ENCODE results near the gene GFM1. TPM values are rescaled to one million over a fixed set of nuclear protein-coding genes. Genes with fewer than 3 reads are reported as not detected.

Gene GFM1
- 10 to 100 TPM; 62.3 to 96.1 (median 66.1) TPM for total RNA-seq

GRCh38 chr3:158644345-158644908 lies at the start of gene GFM1:
TSS of gene GFM1 (plus strand) at chr3:158644527. CDS start at chr3:158644635, 108 bp downstream.
- Histone ChIP-seq H3K36me3 (peaks cover 0 to 8% of the 10 kb centered on the region in 2 donors), H3K27ac (peak within 1 kb of the TSS; percentile 42 to 77 (median 75)), H3K27me3 (no peaks in the 10 kb centered on the region), H3K9me3 (no peaks in the 10 kb centered on the region), H3K4me1 (peaks cover 6 to 7% of the 10 kb centered on the region in 2 donors), H3K4me3 (replicated peaks in 1 of 3) (peak within 1 kb of the TSS; percentile 65 to 80 (median 68))
- TF ChIP-seq CTCF (IDR thresholded peaks at IDR 0.05), result peak; percentile 7 to 96 (median 80)
- TF ChIP-seq POLR2A (IDR thresholded peaks at IDR 0.05), result peak in 1 of 2 donors; percentile 34
- DNase-seq, result peak; percentile 94 to 96
- intact Hi-C loops (cut with DNase I), result no loop called here
- 0% methylated on average over 33 to 39 of the region's 42 CpGs for WGBS, 2 donors

- TF ChIP-seq CTCF (IDR thresholded peaks at IDR 0.05), result no peak
- no peak for TF ChIP-seq POLR2A (IDR thresholded peaks at IDR 0.05)
- Histone ChIP-seq H3K9me3 (no peaks in the 10 kb centered on the region), H3K36me3 (no peaks in the 10 kb centered on the region), H3K4me3 (replicated peaks in 1 of 3) (no peak overlapping the region), H3K27me3 (no peaks in the 10 kb centered on the region), H3K27ac (no peak overlapping the region), H3K4me1 (no peaks in the 10 kb centered on the region)
- intact Hi-C loops (cut with DNase I), result no loop called here
- no peak for DNase-seq
- 90 to 96% methylated on average over 2 of the region's 2 CpGs for WGBS, 2 donors
Observed at GRCh38 chr3:158600787-158601186, 43.5 kb upstream of the GFM1 start.

- TF ChIP-seq CTCF (IDR thresholded peaks at IDR 0.05) (no peak), POLR2A (IDR thresholded peaks at IDR 0.05) (no peak)
- no peaks in the 10 kb centered on the region for H3K36me3 ChIP-seq
Observed at GRCh38 chr3:158602227-158602626, 42.1 kb upstream of the GFM1 start.

GRCh38 chr3:158617982-158618875 lies 26.1 kb upstream of the GFM1 start:
- DNase-seq, result no peak
- Histone ChIP-seq H3K27ac (no peak overlapping the region), H3K27me3 (no peaks in the 10 kb centered on the region), H3K9me3 (no peaks in the 10 kb centered on the region), H3K36me3 (no peaks in the 10 kb centered on the region), H3K4me3 (replicated peaks in 1 of 3) (no peak overlapping the region), H3K4me1 (no peaks in the 10 kb centered on the region)
- TF ChIP-seq POLR2A (IDR thresholded peaks at IDR 0.05) (no peak), CTCF (IDR thresholded peaks at IDR 0.05) (no peak)
- intact Hi-C loops (cut with DNase I), result no loop called here
- 61 to 66% methylated on average over 1 of the region's 1 CpG for WGBS, 2 donors

More at GRCh38 chr3:158602227-158602626, 42.1 kb upstream of the GFM1 start:
- intact Hi-C loops (cut with DNase I), result no loop called here
- Histone ChIP-seq H3K27me3 (no peaks in the 10 kb centered on the region), H3K9me3 (no peaks in the 10 kb centered on the region), H3K4me1 (no peaks in the 10 kb centered on the region), H3K4me3 (replicated peaks in 1 of 3) (no peak overlapping the region), H3K27ac (no peak overlapping the region)
- DNase-seq, result no peak

GRCh38 chr3:158625881-158626280 lies 18.4 kb upstream of the GFM1 start:
- no peak overlapping the region for H3K27ac ChIP-seq
- H3K36me3 ChIP-seq, result no peaks in the 10 kb centered on the region
- H3K9me3 ChIP-seq, result no peaks in the 10 kb centered on the region
- no peak overlapping the region for H3K4me3 ChIP-seq (replicated peaks in 1 of 3)
- no peaks in the 10 kb centered on the region for H3K4me1 ChIP-seq
- intact Hi-C loops (cut with DNase I), result no loop called here
- DNase-seq, result no peak
- no peaks in the 10 kb centered on the region for H3K27me3 ChIP-seq
- TF ChIP-seq POLR2A (IDR thresholded peaks at IDR 0.05) (no peak), CTCF (IDR thresholded peaks at IDR 0.05) (no peak)
- 0 to 95% methylated on average over 1 of the region's 1 CpG for WGBS, 2 donors
